B cell (primary cell): ENCODE measurements around the gene KCNA10. TPM values are rescaled to one million over a fixed set of nuclear protein-coding genes. Genes with fewer than 3 reads are reported as not detected.

Experiments
- ATAC-seq: fragments of 200-7000 bp; cut with Tn5 transposase; one replicate; pipeline ENCODE4 v1.10.0; 2021; ENCODE audit warnings: low read depth, mild to moderate bottlenecking, moderate number of reproducible peaks, moderate library complexity
- CTCF ChIA-PET: fragments of 350-600 bp; sonication (Branson Sonifier 250); formaldehyde crosslinking; loops from one replicate; lab custom pipeline; 2021; ENCODE audit warnings: antibody characterized with exemption, inconsistent platforms; lab: Charles Lee
- POLR2A ChIA-PET: fragments of 350-600 bp; sonication (Branson Sonifier 250); formaldehyde crosslinking; loops from one replicate; lab custom pipeline; 2021; ENCODE audit warnings: antibody characterized with exemption; lab: Charles Lee
- DNase-seq: peaks from one replicate; pipeline ENCODE4 v3.0.0; 2013
- H2AFZ ChIP-seq: 2 replicates; pipeline ENCODE4 v1.6.1; 2012; ENCODE audit warnings: mild to moderate bottlenecking, low read depth, low read length; ENCODE audit not compliant: insufficient read depth, poor library complexity, severe bottlenecking
- H3K27ac ChIP-seq, 2 donors: 1 replicate in 1 of 2; 2 replicates in 1 of 2; pipeline ENCODE4 v1.5.1; 2012 to 2013; ENCODE audit warnings: low read length in 2 of 2, mild to moderate bottlenecking in 2 of 2, moderate library complexity in 1 of 2
- H3K27me3 ChIP-seq, 4 experiments: fragments of 200-600 bp in 1 of 4; sonication (generic) in 1 of 4; replicated peaks in 1 of 4; 1 replicate in 2 of 4; 2 replicates in 2 of 4; pipeline versions ENCODE4 v1.6.1 to v1.7.0; 2013 to 2016; ENCODE audit warnings: low read length in 3 of 4, mild to moderate bottlenecking in 2 of 4, mixed read lengths in 1 of 4, moderate library complexity in 1 of 4; ENCODE audit not compliant: insufficient read depth in 4 of 4, control insufficient read depth in 3 of 4; ENCODE audit errors: control extremely low read depth in 1 of 4
- H3K36me3 ChIP-seq, 2 experiments: replicated peaks in 1 of 2; 1 replicate in 1 of 2; 2 replicates in 1 of 2; pipeline versions ENCODE4 v1.6.1 to v1.7.1; 2013; ENCODE audit warnings: low read length in 1 of 2; ENCODE audit not compliant: insufficient read depth in 2 of 2, control insufficient read depth in 1 of 2; ENCODE audit errors: control extremely low read depth in 1 of 2, extremely low read depth in 1 of 2
- H3K4me1 ChIP-seq, 2 donors: fragments of 200-600 bp in 1 of 2; sonication (generic) in 1 of 2; 1 replicate in 1 of 2; 2 replicates in 1 of 2; pipeline versions ENCODE4 v1.5.1 to v1.6.1; 2013 to 2017; ENCODE audit warnings: low read length in 2 of 2; ENCODE audit not compliant: control insufficient read depth in 2 of 2, insufficient read depth in 2 of 2
- H3K4me2 ChIP-seq: replicated peaks from 2 replicates; pipeline ENCODE3; 2012; ENCODE audit warnings: mild to moderate bottlenecking, low read depth, low read length; ENCODE audit not compliant: poor library complexity, severe bottlenecking
- H3K4me3 ChIP-seq, 5 experiments: fragments of 200-600 bp in 1 of 5; sonication (generic) in 1 of 5; 1 replicate in 3 of 5; 2 replicates in 2 of 5; pipeline versions ENCODE4 v1.5.1 to v1.7.0; 2011 to 2016; ENCODE audit warnings: low read length in 4 of 5, mild to moderate bottlenecking in 4 of 5, low read depth in 2 of 5, control low read depth in 1 of 5, moderate library complexity in 1 of 5; ENCODE audit not compliant: insufficient read depth in 1 of 5; ENCODE audit errors: control extremely low read depth in 1 of 5, extremely low read depth in 1 of 5
- H3K79me2 ChIP-seq: fragments of 200-600 bp; sonication (generic); one replicate; pipeline ENCODE4 v1.6.0; 2016; ENCODE audit warnings: low read length; ENCODE audit not compliant: control insufficient read depth, insufficient read depth
- H3K9ac ChIP-seq: fragments of 200-600 bp; sonication (generic); 2 replicates; pipeline ENCODE4 v1.6.1; 2017; ENCODE audit warnings: mild to moderate bottlenecking, low read length, moderate library complexity
- H3K9me3 ChIP-seq, 3 donors: one replicate each; pipeline versions ENCODE4 v1.6.1 to v1.7.1; 2013; ENCODE audit warnings: low read length in 2 of 3; ENCODE audit not compliant: control insufficient read depth in 2 of 3, insufficient read depth in 1 of 3; ENCODE audit errors: control extremely low read depth in 1 of 3
- H4K20me1 ChIP-seq: 2 replicates; pipeline ENCODE4 v1.6.0; 2012; ENCODE audit warnings: mild to moderate bottlenecking, low read length; ENCODE audit not compliant: insufficient read depth, control insufficient read depth, poor library complexity, severe bottlenecking
- H3K27ac Mint-ChIP-seq: one replicate; pipeline ENCODE4 v1.8.0; 2021; ENCODE audit warnings: mixed read lengths
- H3K27me3 Mint-ChIP-seq: one replicate; pipeline ENCODE4 v1.8.0; 2021; ENCODE audit warnings: mixed read lengths
- H3K4me1 Mint-ChIP-seq: one replicate; pipeline ENCODE4 v1.8.0; 2021; ENCODE audit warnings: mixed read lengths
- H3K4me3 Mint-ChIP-seq: one replicate; pipeline ENCODE4 v1.8.0; 2021; ENCODE audit warnings: mixed read lengths
- H3K9me3 Mint-ChIP-seq: one replicate; pipeline ENCODE4 v1.8.0; 2022; ENCODE audit warnings: mixed read lengths; ENCODE audit not compliant: insufficient read depth
- CTCF ChIP-seq: fragments of 200-600 bp; IDR thresholded peaks from one replicate; pipeline ENCODE4 v1.8.0; 2022; ENCODE audit warnings: antibody characterized with exemption, mild to moderate bottlenecking
- EZH2 ChIP-seq: IDR thresholded peaks from 2 replicates; pipeline ENCODE4 v1.6.1; 2012; ENCODE audit warnings: borderline replicate concordance, low read depth, mild to moderate bottlenecking, moderate library complexity, low read length; ENCODE audit not compliant: insufficient read depth, poor library complexity, severe bottlenecking
- WGBS: methylation state at CpG from one replicate; pipeline ENCODE4 v1.1.5; 2013; ENCODE audit warnings: missing lambda C conversion rate; ENCODE audit not compliant: insufficient coverage; 5-methylcytosine and 5-hydroxymethylcytosine counted together
- intact Hi-C: fragments of 100-400 bp; cut with micrococcal nuclease; formaldehyde crosslinking; loops from one replicate; pipeline ENCODE4 v1.10.0; 2022
- polyA plus RNA-seq: library from polyadenylated mRNA; depleted of rRNA; stranded (reverse); fragments of >200 nt; gene quantifications from 2 replicates; pipeline ENCODE4 v1.2.3, GENCODE V29; 2012
- total RNA-seq, 2 donors: library from RNA; stranded (reverse); fragments of 120-200 nt in 1 of 2; gene quantifications; 1 replicate in 1 of 2; 2 replicates in 1 of 2; pipeline versions ENCODE4 v1.2.3 to v1.2.4, GENCODE V29; 2013 to 2022

The KCNA10 gene
- total and polyA plus RNA-seq, 2 donors (not counting 1 experiment from before 2014, with no cell fraction given), result not detected

GRCh38 chr1:110547017-110547416, 28.0 kb upstream of the KCNA10 start:
- no peaks in the 10 kb centered on the region for H3K4me1 Mint-ChIP-seq
- POLR2A ChIA-PET, result no interaction called here
- no peak overlapping the region for H3K4me3 ChIP-seq
- no peaks in the 10 kb centered on the region for H3K4me1 ChIP-seq
- no peaks in the 10 kb centered on the region for H3K9me3 Mint-ChIP-seq
- peaks cover 67% of the 10 kb centered on the region for H3K27me3 Mint-ChIP-seq
- H3K4me2 ChIP-seq, result no peak overlapping the region
- no peak overlapping the region for H3K9ac ChIP-seq
- ATAC-seq (no peak), DNase-seq (no peak)
- H2AFZ ChIP-seq, result no peak overlapping the region
- CTCF ChIA-PET, result no interaction called here
- H3K4me3 Mint-ChIP-seq, result no peak overlapping the region
- no peaks in the 10 kb centered on the region for H4K20me1 ChIP-seq
- H3K9me3 ChIP-seq, result no peaks in the 10 kb centered on the region
- no peaks in the 10 kb centered on the region for H3K79me2 ChIP-seq
- TF ChIP-seq CTCF (no peak), EZH2 (no peak)
- H3K36me3 ChIP-seq, result no peaks in the 10 kb centered on the region
- H3K27me3 ChIP-seq, result peaks cover 0 to 17% (median 5%) of the 10 kb centered on the region in 4 experiments
- H3K27ac Mint-ChIP-seq, result no peak overlapping the region
- 47% methylated on average over 2 of the region's 2 CpGs for WGBS
- H3K27ac ChIP-seq, result no peak overlapping the region
- intact Hi-C loops, result no loop called here

GRCh38 chr1:110545492-110545891, 26.5 kb upstream of the KCNA10 start:
- intact Hi-C loops, result no loop called here
- Histone ChIP-seq H3K79me2 (no peaks in the 10 kb centered on the region), H4K20me1 (no peaks in the 10 kb centered on the region), H3K4me1 (no peaks in the 10 kb centered on the region), H3K36me3 (no peaks in the 10 kb centered on the region), H3K27me3 (peaks cover 0 to 9% (median 2%) of the 10 kb centered on the region in 4 experiments), H2AFZ (no peak overlapping the region), H3K4me2 (no peak overlapping the region), H3K27ac (no peak overlapping the region), H3K9ac (no peak overlapping the region), H3K9me3 (no peaks in the 10 kb centered on the region), H3K4me3 (no peak overlapping the region)
- DNase-seq, result no peak
- Mint-ChIP-seq H3K9me3 (no peaks in the 10 kb centered on the region), H3K4me3 (no peak overlapping the region), H3K27ac (no peak overlapping the region), H3K4me1 (no peaks in the 10 kb centered on the region), H3K27me3 (peaks cover 56% of the 10 kb centered on the region)
- ATAC-seq, result no peak
- CTCF ChIA-PET, result interaction anchor here (1.1 to 2.0 kb wide), 2 partner anchors 9 to 10 kb away, joined by 4 to 10 read pairs; no protein-coding TSS in a partner anchor
- no CpG with 5 or more reads among the region's 2 CpGs for WGBS
- POLR2A ChIA-PET, result no interaction called here
- TF ChIP-seq CTCF (no peak), EZH2 (no peak)
